Endothelial cell of umbilical vein (primary cell): Measurements from ENCODE around the gene JAG2. TPM values are rescaled to one million over a fixed set of nuclear protein-coding genes. Genes with fewer than 3 reads are reported as not detected.

Source experiments
- BruUV-seq: library from RNA; stranded (reverse); fragments of 400-500 nt; replicated peaks from 2 replicates; lab custom pipeline; 2021; lab: Mats Ljungman, UMichigan
- CTCF ChIA-PET: fragments of 300-600, 350-600 bp; sonication (Branson Sonifier 250); formaldehyde crosslinking; loops from one replicate; lab custom pipeline; 2021; ENCODE audit warnings: antibody characterized with exemption, inconsistent platforms; lab: Charles Lee
- POLR2A ChIA-PET: fragments of 300-600, 350-600 bp; sonication (Branson Sonifier 250); formaldehyde crosslinking; loops from one replicate; lab custom pipeline; 2021; ENCODE audit warnings: antibody characterized with exemption, inconsistent platforms; lab: Charles Lee
- DNase-seq: peaks from one replicate; pipeline ENCODE4 v3.0.0-alpha.2; 2011; ENCODE audit warnings: low read depth, low spot score
- FAIRE-seq: peaks from 2 replicates; lab custom pipeline; 2011; peaks lifted over from hg19 to GRCh38; lab: Jason Lieb, UNC
- H2AFZ ChIP-seq: 2 replicates; pipeline ENCODE4 v1.6.0; 2012; ENCODE audit warnings: low read depth, low read length, control low read depth, inconsistent platforms
- H3K27ac ChIP-seq: 2 replicates; pipeline ENCODE4 v1.5.1; 2011; ENCODE audit warnings: low read depth, mild to moderate bottlenecking, control low read depth, low read length, moderate library complexity; ENCODE audit not compliant: insufficient read depth
- H3K27me3 ChIP-seq, 2 experiments: 2 replicates each; pipeline versions ENCODE4 v1.6.0 to v1.6.1; 2011; ENCODE audit warnings: low read length in 2 of 2, mixed read lengths in 1 of 2; ENCODE audit not compliant: control insufficient read depth in 2 of 2, insufficient read depth in 2 of 2
- H3K36me3 ChIP-seq, 2 experiments: 2 replicates in 1 of 2; 3 replicates in 1 of 2; pipeline ENCODE4 v1.5.1; 2011; ENCODE audit warnings: low read length in 2 of 2, mild to moderate bottlenecking in 1 of 2, moderate library complexity in 1 of 2; ENCODE audit not compliant: control insufficient read depth in 2 of 2, insufficient read depth in 2 of 2; ENCODE audit errors: extremely low read depth in 1 of 2
- H3K4me1 ChIP-seq: 3 replicates; pipeline ENCODE4 v1.5.1; 2011; ENCODE audit warnings: mild to moderate bottlenecking, low read length; ENCODE audit not compliant: control insufficient read depth, insufficient read depth; ENCODE audit errors: extremely low read depth
- H3K4me2 ChIP-seq: 2 replicates; pipeline ENCODE4 v1.6.1; 2011; ENCODE audit warnings: low read length, control low read depth, mixed read lengths; ENCODE audit not compliant: insufficient read depth
- H3K4me3 ChIP-seq, 3 experiments: fragments of 200-600 bp in 1 of 3; sonication (generic), shearing (Covaris generic) in 1 of 3; replicated peaks in 1 of 3; 2 replicates each; pipeline ENCODE4 v1.5.1; 2011 to 2016; ENCODE audit warnings: control low read depth in 3 of 3, low read length in 3 of 3, mild to moderate bottlenecking in 2 of 3, inconsistent platforms in 1 of 3, low read depth in 1 of 3, moderate library complexity in 1 of 3; ENCODE audit not compliant: insufficient read depth in 1 of 3
- H3K79me2 ChIP-seq: 2 replicates; pipeline ENCODE4 v1.6.0; 2012; ENCODE audit warnings: low read length, inconsistent platforms; ENCODE audit not compliant: control insufficient read depth, insufficient read depth
- H3K9ac ChIP-seq: replicated peaks from 2 replicates; pipeline ENCODE3; 2011; ENCODE audit warnings: low read length, control low read depth; ENCODE audit not compliant: insufficient read depth; ENCODE audit errors: extremely low read depth
- H3K9me1 ChIP-seq: replicated peaks from 3 replicates; pipeline ENCODE4 v1.6.0; 2011; ENCODE audit warnings: mild to moderate bottlenecking, low read length; ENCODE audit not compliant: control insufficient read depth, insufficient read depth; ENCODE audit errors: extremely low read depth
- H3K9me3 ChIP-seq: replicated peaks from 2 replicates; pipeline ENCODE4 v1.5.1; 2012; ENCODE audit warnings: low read length, inconsistent platforms; ENCODE audit not compliant: control insufficient read depth, insufficient read depth
- H4K20me1 ChIP-seq: replicated peaks from 2 replicates; pipeline ENCODE3; 2011; ENCODE audit warnings: mild to moderate bottlenecking, low read length; ENCODE audit not compliant: control insufficient read depth, insufficient read depth; ENCODE audit errors: extremely low read depth
- CTCF ChIP-seq, 2 donors: IDR thresholded peaks; 1 replicate in 1 of 2; 2 replicates in 1 of 2; pipeline ENCODE4 v1.5.1; 2011; ENCODE audit warnings: low read length in 2 of 2, mild to moderate bottlenecking in 2 of 2, moderate library complexity in 2 of 2, control low read depth in 1 of 2, inconsistent platforms in 1 of 2, low read depth in 1 of 2; ENCODE audit not compliant: insufficient read depth in 1 of 2; ENCODE audit errors: extremely low read depth in 1 of 2
- EZH2 ChIP-seq: IDR thresholded peaks from 2 replicates; pipeline ENCODE4 v1.6.1; 2012; ENCODE audit warnings: borderline replicate concordance, low read depth, mild to moderate bottlenecking, moderate library complexity, low read length, inconsistent platforms; ENCODE audit not compliant: severe bottlenecking
- FOS ChIP-seq: IDR thresholded peaks from 2 replicates; pipeline ENCODE4 v1.6.1; 2011; ENCODE audit warnings: mild to moderate bottlenecking, low read length, moderate library complexity, borderline replicate concordance; ENCODE audit not compliant: insufficient read depth
- GATA2 ChIP-seq: IDR thresholded peaks from 2 replicates; pipeline ENCODE4 v1.7.0; 2011; ENCODE audit warnings: low read depth, mild to moderate bottlenecking, moderate library complexity, mixed read lengths, low read length; ENCODE audit not compliant: insufficient read length, insufficient read depth
- JUN ChIP-seq: IDR thresholded peaks from 2 replicates; pipeline ENCODE4 v1.6.1; 2011; ENCODE audit warnings: borderline replicate concordance, low read depth; ENCODE audit not compliant: insufficient read length, insufficient read depth
- MYC ChIP-seq: IDR thresholded peaks from one replicate; pipeline ENCODE4 v1.6.1; 2011; ENCODE audit warnings: mild to moderate bottlenecking, low read depth, low read length
- POLR2AphosphoS5 ChIP-seq: IDR thresholded peaks from 2 replicates; pipeline ENCODE4 v1.6.1; 2012; ENCODE audit warnings: low read depth, mild to moderate bottlenecking, control low read depth, low read length, moderate library complexity; ENCODE audit not compliant: insufficient read depth
- dilution Hi-C: fragments of 300-500 bp; cut with MboI; formaldehyde crosslinking; loops from one replicate; pipeline ENCODE4 v1.15.0; 2019; ENCODE audit warnings: low sequenced_read_pairs; ENCODE audit not compliant: extremely low pct_ligation_motif_present
- intact Hi-C: fragments of 100-400 bp; cut with micrococcal nuclease; formaldehyde crosslinking; loops from one replicate; pipeline ENCODE4 v1.10.0; 2022
- polyA plus RNA-seq, 4 experiments: library from polyadenylated mRNA; depleted of rRNA in 3 of 4; stranded (reverse) in 3 of 4; unstranded in 1 of 4; fragments of >200 nt; gene quantifications; 2 replicates each; pipeline versions ENCODE4 v1.2.1 to v1.2.3, GENCODE V29; 2011 to 2012; ENCODE audit warnings: missing spikeins in 1 of 4
- total RNA-seq: library from RNA; stranded (reverse); gene quantifications from 2 replicates; pipeline ENCODE4 v1.2.3, GENCODE V29; 2021

JAG2 gene
- total and polyA plus RNA-seq, 2 donors (not counting 3 experiments of a cell fraction or from before 2014, with no cell fraction given) = 105 to 128 TPM

GRCh38 chr14:105108516-105108864 lies 60.1 kb downstream of the JAG2 start:
- POLR2A ChIA-PET = no interaction called here
- dilution Hi-C loops (no loop called here), intact Hi-C loops (no loop called here)
- H2AFZ ChIP-seq = no peak overlapping the region
- H4K20me1 ChIP-seq = no peaks in the 10 kb centered on the region
- H3K36me3 ChIP-seq = no peaks in the 10 kb centered on the region
- DNase-seq (no peak), FAIRE-seq (no peak)
- no peak overlapping the region for H3K4me2 ChIP-seq
- no peaks in the 10 kb centered on the region for H3K9me3 ChIP-seq
- no peaks in the 10 kb centered on the region for H3K4me1 ChIP-seq
- H3K4me3 ChIP-seq = no peak overlapping the region
- BruUV-seq = no TSS peak
- CTCF ChIA-PET = interaction anchor here (1.0 to 1.6 kb wide), 4 partner anchors 8 to 158 kb away, joined by 3 to 7 read pairs (median 6); no protein-coding TSS in a partner anchor
- H3K9me1 ChIP-seq = no peaks in the 10 kb centered on the region
- TF ChIP-seq GATA2 (no peak), EZH2 (no peak), MYC (no peak), CTCF (IDR thresholded peaks at IDR 0.05; ENCODE audit: extremely low read depth in 1 of 2, insufficient read depth in 1 of 2, low read depth in 1 of 2, low read length in 2 of 2) (no peak), JUN (no peak), POLR2AphosphoS5 (no peak), FOS (no peak)
- peaks cover 9 to 28% of the 10 kb centered on the region in 2 experiments for H3K27me3 ChIP-seq
- H3K9ac ChIP-seq = no peak overlapping the region
- H3K27ac ChIP-seq = no peak overlapping the region
- no peaks in the 10 kb centered on the region for H3K79me2 ChIP-seq
